Smooth muscle cell (in vitro differentiated cells): Measurements from ENCODE around the gene TFRC. TPM values are rescaled to one million over a fixed set of nuclear protein-coding genes. Genes with fewer than 3 reads are reported as not detected.
"Not testable (repeated sequence)": the region's sequence is repeated elsewhere in the genome, so short reads cannot be mapped to it uniquely, and the experiment has no call there.

Experiments
- DNase-seq: peaks from one replicate; lab custom pipeline; 2025; ENCODE audit not compliant: unreplicated experiment; lab: John Stamatoyannopoulos, UW
- H2AFZ ChIP-seq: fragments of 200-600 bp; sonication (generic); 2 replicates; pipeline ENCODE4 v1.6.0; 2016; ENCODE audit warnings: antibody characterized with exemption, low read depth, mild to moderate bottlenecking
- H3F3A ChIP-seq: fragments of 200-600 bp; sonication (generic); 2 replicates; pipeline ENCODE4 v1.6.0; 2017; ENCODE audit warnings: antibody characterized with exemption, low read depth
- H3K27ac ChIP-seq: fragments of 200-600 bp; sonication (generic); 2 replicates; pipeline ENCODE4 v1.5.1; 2016; ENCODE audit warnings: low read depth, mild to moderate bottlenecking
- H3K27me3 ChIP-seq: fragments of 200-600 bp; sonication (generic); 2 replicates; pipeline ENCODE4 v1.6.1; 2016; ENCODE audit warnings: low read depth, mild to moderate bottlenecking
- H3K36me3 ChIP-seq: fragments of 200-600 bp; sonication (generic); 2 replicates; pipeline ENCODE4 v1.5.1; 2016; ENCODE audit warnings: low read depth
- H3K4me1 ChIP-seq: fragments of 200-600 bp; sonication (generic); 2 replicates; pipeline ENCODE4 v1.5.1; 2016; ENCODE audit warnings: low read depth
- H3K4me2 ChIP-seq: fragments of 200-600 bp; sonication (generic); 2 replicates; pipeline ENCODE4 v1.6.0; 2016; ENCODE audit warnings: mild to moderate bottlenecking
- H3K4me3 ChIP-seq: fragments of 200-600 bp; sonication (generic); 2 replicates; pipeline ENCODE4 v1.5.1; 2016; ENCODE audit warnings: mild to moderate bottlenecking
- H3K79me2 ChIP-seq: fragments of 200-600 bp; sonication (generic); 2 replicates; pipeline ENCODE4 v1.6.0; 2016; ENCODE audit warnings: low read depth, mild to moderate bottlenecking
- H3K9ac ChIP-seq: fragments of 200-600 bp; sonication (generic); 2 replicates; pipeline ENCODE4 v1.6.0; 2016; ENCODE audit warnings: low read depth
- H3K9me3 ChIP-seq: fragments of 200-600 bp; sonication (generic); replicated peaks from 2 replicates; pipeline ENCODE4 v1.5.1; 2016; ENCODE audit warnings: low read depth
- H4K20me1 ChIP-seq: fragments of 200-600 bp; sonication (generic); 2 replicates; pipeline ENCODE4 v1.6.0; 2016; ENCODE audit warnings: low read depth
- WGBS: methylation state at CpG from one replicate; pipeline ENCODE4 v1.1.7; 2016; ENCODE audit warnings: low lambda C conversion rate; 5-methylcytosine and 5-hydroxymethylcytosine counted together
- polyA plus RNA-seq: library from polyadenylated mRNA; unstranded; fragments of >200 nt; fragmentation: Nextera tagmentation; extraction: Ambion mirVana; gene quantifications from 2 replicates; pipeline ENCODE4 v1.2.1, GENCODE V29; 2016
- total RNA-seq: library from RNA; depleted of rRNA; stranded (reverse); fragments of >200 nt; gene quantifications from 2 replicates; pipeline ENCODE4 v1.2.3, GENCODE V29; 2014
- TF ChIP-seq, protein P1 (sequence below): fragments of 200-600 bp; sonication (generic); IDR thresholded peaks from 2 replicates; pipeline ENCODE4 v1.5.1; 2017; ENCODE audit warnings: borderline replicate concordance, mild to moderate bottlenecking, antibody characterized with exemption; ENCODE audit not compliant: insufficient read depth, poor library complexity, severe bottlenecking

The TFRC gene
- total and polyA plus RNA-seq, 2 experiments from 2014 or later, result 22.1 to 39.0 TPM

DNA sequence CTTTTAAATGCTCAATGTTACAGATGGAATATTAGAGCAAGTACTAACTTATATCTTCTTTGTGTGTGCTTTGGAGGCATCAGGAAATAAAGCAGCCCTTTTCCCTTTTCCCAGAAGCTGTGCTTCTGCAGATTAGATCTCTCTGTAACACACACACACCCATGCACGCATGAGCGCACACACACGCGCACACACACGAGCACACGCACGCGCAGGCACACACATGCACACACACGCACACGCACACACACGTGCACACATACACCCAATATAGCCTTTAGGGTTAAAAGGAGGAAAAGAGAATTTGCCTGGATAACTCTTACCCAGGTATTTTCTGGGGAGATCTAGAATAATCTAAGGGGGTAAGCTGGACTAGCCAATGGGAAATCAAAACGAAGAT lies 56.9 kb downstream of the TFRC start:
- Histone ChIP-seq H3K27ac (no peak overlapping the region), H3F3A (no peaks in the 10 kb centered on the region), H3K36me3 (no peaks in the 10 kb centered on the region), H3K9me3 (no peaks in the 10 kb centered on the region), H3K4me1 (no peaks in the 10 kb centered on the region), H3K27me3 (no peaks in the 10 kb centered on the region), H3K4me3 (no peak overlapping the region), H3K9ac (no peak overlapping the region), H3K79me2 (no peaks in the 10 kb centered on the region), H4K20me1 (no peaks in the 10 kb centered on the region), H2AFZ (no peak overlapping the region), H3K4me2 (no peak overlapping the region)
- TF ChIP-seq, protein P1, sequence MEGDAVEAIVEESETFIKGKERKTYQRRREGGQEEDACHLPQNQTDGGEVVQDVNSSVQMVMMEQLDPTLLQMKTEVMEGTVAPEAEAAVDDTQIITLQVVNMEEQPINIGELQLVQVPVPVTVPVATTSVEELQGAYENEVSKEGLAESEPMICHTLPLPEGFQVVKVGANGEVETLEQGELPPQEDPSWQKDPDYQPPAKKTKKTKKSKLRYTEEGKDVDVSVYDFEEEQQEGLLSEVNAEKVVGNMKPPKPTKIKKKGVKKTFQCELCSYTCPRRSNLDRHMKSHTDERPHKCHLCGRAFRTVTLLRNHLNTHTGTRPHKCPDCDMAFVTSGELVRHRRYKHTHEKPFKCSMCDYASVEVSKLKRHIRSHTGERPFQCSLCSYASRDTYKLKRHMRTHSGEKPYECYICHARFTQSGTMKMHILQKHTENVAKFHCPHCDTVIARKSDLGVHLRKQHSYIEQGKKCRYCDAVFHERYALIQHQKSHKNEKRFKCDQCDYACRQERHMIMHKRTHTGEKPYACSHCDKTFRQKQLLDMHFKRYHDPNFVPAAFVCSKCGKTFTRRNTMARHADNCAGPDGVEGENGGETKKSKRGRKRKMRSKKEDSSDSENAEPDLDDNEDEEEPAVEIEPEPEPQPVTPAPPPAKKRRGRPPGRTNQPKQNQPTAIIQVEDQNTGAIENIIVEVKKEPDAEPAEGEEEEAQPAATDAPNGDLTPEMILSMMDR, result no peak
- DNase-seq, result no peak
- 68% methylated on average over 12 of the region's 12 CpGs for WGBS

DNA sequence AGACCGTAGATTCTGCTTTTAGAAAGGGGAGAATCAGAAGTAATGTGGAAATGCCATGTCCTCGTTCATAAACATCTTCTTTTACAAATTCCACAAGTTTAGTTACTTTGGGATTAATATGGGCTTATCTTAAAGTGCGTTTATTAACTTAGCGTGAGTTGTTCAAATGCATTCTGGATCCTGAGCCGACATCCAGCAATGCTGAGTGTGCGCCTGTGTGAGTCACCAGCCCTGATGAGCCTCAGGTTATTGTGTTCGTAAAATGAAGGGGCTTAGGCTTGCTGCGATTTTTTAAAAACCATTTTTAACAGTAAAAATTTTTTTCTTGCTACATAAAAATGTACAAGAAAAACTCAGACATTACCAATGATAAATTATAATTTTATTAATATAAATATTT lies 57.9 kb downstream of the TFRC start:
- no peaks in the 10 kb centered on the region for H3F3A ChIP-seq
- no peaks in the 10 kb centered on the region for H3K79me2 ChIP-seq
- no peaks in the 10 kb centered on the region for H3K9me3 ChIP-seq
- TF ChIP-seq, protein P1, result no peak
- DNase-seq, result no peak
- H4K20me1 ChIP-seq, result no peaks in the 10 kb centered on the region
- WGBS, result 72% methylated on average over 8 of the region's 8 CpGs
- H3K9ac ChIP-seq, result no peak overlapping the region
- no peak overlapping the region for H2AFZ ChIP-seq
- no peak overlapping the region for H3K27ac ChIP-seq
- no peaks in the 10 kb centered on the region for H3K4me1 ChIP-seq
- H3K27me3 ChIP-seq, result no peaks in the 10 kb centered on the region
- no peaks in the 10 kb centered on the region for H3K36me3 ChIP-seq
- H3K4me2 ChIP-seq, result no peak overlapping the region
- no peak overlapping the region for H3K4me3 ChIP-seq

DNA sequence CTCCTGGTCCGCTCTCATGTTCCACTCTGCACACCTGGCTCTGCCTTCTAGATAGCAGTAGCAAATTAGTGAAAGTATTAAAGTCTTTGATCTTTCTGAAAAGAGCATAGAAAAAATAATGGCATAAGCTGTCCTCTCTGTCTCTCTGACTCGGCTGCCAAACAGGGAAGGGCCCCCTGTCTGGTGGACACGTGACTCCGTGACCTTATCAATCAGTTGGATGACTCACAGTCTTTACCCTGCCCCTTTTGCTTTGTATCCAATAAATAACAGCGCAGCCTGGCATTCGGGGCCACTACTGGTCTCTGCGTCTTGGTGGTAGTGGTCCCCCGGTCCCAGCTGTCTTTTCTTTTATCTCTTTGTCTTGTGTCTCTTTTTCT lies 59.4 kb downstream of the TFRC start:
- H4K20me1 ChIP-seq, H3K27ac ChIP-seq, H3K36me3 ChIP-seq, H2AFZ ChIP-seq, H3F3A ChIP-seq, H3K4me3 ChIP-seq, H3K4me1 ChIP-seq, DNase-seq, H3K79me2 ChIP-seq, H3K9ac ChIP-seq, H3K4me2 ChIP-seq, H3K27me3 ChIP-seq, H3K9me3 ChIP-seq: not testable (repeated sequence)
- 67% methylated on average over 8 of the region's 8 CpGs for WGBS

DNA sequence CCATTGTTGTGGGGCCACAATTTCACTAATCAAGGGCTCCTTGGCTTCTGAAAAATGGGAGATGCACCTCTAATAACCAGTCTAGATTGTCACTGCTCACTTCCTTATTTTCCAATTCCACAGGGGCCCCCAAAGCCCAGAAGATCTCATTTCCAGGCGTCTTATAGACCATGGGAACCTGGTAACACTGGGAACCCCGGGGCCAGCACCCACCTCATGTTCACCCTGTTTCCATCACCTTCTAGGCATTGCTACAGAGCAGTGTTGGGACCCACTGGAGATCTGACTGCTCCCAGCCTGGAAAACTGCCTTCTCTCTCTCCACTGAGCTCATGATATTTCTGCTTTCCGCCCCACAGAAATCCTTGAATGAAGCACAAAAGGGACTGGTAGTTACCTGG lies 61.5 kb downstream of the TFRC start:
- no peaks in the 10 kb centered on the region for H3F3A ChIP-seq
- no peaks in the 10 kb centered on the region for H3K27me3 ChIP-seq
- H3K79me2 ChIP-seq, result no peaks in the 10 kb centered on the region
- no peaks in the 10 kb centered on the region for H3K36me3 ChIP-seq
- TF ChIP-seq, protein P1, result no peak
- 65% methylated on average over 3 of the region's 3 CpGs for WGBS
- no peak overlapping the region for H3K4me3 ChIP-seq
- H3K27ac ChIP-seq, result no peak overlapping the region
- no peaks in the 10 kb centered on the region for H4K20me1 ChIP-seq
- no peak overlapping the region for H3K9ac ChIP-seq
- H3K4me2 ChIP-seq, result no peak overlapping the region
- no peaks in the 10 kb centered on the region for H3K9me3 ChIP-seq
- no peaks in the 10 kb centered on the region for H3K4me1 ChIP-seq
- DNase-seq, result no peak
- H2AFZ ChIP-seq, result no peak overlapping the region

DNA sequence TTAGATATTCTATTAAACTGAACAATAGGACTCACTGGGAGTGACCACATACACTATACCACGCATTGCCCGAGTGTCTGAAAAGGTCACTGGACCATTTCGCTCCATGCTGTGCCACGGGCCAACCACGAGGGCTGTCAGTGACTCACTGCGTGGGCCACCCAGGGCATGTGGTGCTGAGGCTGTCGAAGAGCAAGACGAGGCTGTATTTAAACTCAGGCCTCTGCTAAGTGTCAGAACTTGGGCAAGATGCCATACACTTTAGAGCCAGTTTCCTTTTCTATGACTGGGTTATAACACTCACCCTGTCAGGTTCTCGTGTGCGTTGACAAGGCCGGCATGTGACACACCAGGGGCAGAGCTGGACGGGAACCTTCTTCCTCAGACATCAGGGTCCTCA lies 62.3 kb downstream of the TFRC start:
- H3K27me3 ChIP-seq, H3K4me1 ChIP-seq, DNase-seq, H3K9me3 ChIP-seq, H3F3A ChIP-seq, H2AFZ ChIP-seq, H3K9ac ChIP-seq, H3K79me2 ChIP-seq, H3K4me3 ChIP-seq, H3K4me2 ChIP-seq, H3K36me3 ChIP-seq, H4K20me1 ChIP-seq, H3K27ac ChIP-seq: not testable (repeated sequence)
- 50% methylated on average over 12 of the region's 12 CpGs for WGBS

DNA sequence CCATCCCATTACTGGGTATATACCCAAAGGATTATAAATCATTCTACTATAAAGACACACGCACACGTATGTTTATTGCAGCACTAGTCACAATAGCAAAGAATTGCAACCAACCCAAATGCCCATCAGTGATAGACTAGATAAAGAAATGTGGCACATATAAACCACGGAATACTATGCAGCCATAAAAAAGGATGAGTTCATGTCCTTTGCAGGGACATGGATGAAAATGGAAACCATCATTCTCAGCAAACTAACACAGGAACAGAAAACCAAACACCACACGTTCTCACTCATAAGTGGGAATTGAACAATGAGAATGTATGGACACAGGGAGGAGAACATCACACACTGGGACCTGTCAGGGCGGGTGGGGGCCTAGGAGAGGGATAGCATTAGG lies 63.7 kb downstream of the TFRC start:
- H3K9me3 ChIP-seq, H3K27ac ChIP-seq, H3K36me3 ChIP-seq, H3K9ac ChIP-seq, H2AFZ ChIP-seq, H3K79me2 ChIP-seq, H4K20me1 ChIP-seq, H3F3A ChIP-seq, H3K4me1 ChIP-seq, H3K4me2 ChIP-seq, H3K27me3 ChIP-seq, DNase-seq, H3K4me3 ChIP-seq: not testable (repeated sequence)
- 82% methylated on average over 5 of the region's 5 CpGs for WGBS
